GM12864 (cell line): ENCODE results near the gene TOLLIP.

ENCODE experiments used
- DNase-seq: peaks from one replicate; pipeline ENCODE4 v3.0.0-alpha.2; 2011; ENCODE audit warnings: low read depth
- H3K4me3 ChIP-seq: 2 replicates; pipeline ENCODE4 v1.5.1; 2011; ENCODE audit warnings: mild to moderate bottlenecking, low read depth, low read length, control low read depth
- TF ChIP-seq, protein P1 (sequence below): IDR thresholded peaks from 2 replicates; pipeline ENCODE4 v1.5.1; 2011; ENCODE audit warnings: low read depth, mild to moderate bottlenecking, moderate library complexity, low read length, control low read depth, inconsistent platforms; ENCODE audit errors: missing control alignments

TOLLIP gene

DNA sequence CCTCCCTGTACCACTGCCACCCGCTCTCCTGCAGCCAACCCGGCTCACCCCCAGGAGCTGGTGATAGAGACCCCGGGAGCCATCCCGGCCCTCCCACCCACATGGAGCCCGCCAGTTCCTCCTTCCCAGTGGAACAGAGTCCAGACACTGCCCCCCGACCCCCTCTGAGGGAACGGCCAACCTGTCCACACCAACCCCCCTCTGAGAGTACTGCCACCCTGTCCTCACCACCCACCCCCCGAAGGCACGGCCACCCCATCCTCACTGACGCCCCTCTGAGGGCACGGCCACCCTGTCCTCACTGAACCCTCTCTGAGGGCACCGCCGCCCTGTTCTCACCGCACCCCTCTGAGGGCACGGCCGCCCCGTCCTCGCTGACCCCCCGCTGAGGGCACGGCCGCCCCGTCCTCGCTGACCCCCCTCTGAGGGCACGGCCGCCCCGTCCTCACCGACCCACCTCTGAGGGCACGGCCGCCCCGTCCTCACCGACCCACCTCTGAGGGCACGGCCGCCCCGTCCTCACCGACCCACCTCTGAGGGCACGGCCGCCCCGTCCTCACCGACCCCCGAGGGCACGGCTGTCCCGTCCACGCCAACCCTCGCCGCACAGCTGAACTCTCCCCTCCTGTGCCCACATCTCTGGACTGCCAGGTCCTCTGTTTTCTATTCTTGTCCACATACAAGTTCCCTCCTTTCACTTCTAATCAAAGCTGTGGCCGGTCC lies 18.0 kb downstream of the TOLLIP start:
- DNase-seq: no peak
- TF ChIP-seq, protein P1, sequence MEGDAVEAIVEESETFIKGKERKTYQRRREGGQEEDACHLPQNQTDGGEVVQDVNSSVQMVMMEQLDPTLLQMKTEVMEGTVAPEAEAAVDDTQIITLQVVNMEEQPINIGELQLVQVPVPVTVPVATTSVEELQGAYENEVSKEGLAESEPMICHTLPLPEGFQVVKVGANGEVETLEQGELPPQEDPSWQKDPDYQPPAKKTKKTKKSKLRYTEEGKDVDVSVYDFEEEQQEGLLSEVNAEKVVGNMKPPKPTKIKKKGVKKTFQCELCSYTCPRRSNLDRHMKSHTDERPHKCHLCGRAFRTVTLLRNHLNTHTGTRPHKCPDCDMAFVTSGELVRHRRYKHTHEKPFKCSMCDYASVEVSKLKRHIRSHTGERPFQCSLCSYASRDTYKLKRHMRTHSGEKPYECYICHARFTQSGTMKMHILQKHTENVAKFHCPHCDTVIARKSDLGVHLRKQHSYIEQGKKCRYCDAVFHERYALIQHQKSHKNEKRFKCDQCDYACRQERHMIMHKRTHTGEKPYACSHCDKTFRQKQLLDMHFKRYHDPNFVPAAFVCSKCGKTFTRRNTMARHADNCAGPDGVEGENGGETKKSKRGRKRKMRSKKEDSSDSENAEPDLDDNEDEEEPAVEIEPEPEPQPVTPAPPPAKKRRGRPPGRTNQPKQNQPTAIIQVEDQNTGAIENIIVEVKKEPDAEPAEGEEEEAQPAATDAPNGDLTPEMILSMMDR: no peak
- H3K4me3 ChIP-seq: no peak overlapping the region

DNA sequence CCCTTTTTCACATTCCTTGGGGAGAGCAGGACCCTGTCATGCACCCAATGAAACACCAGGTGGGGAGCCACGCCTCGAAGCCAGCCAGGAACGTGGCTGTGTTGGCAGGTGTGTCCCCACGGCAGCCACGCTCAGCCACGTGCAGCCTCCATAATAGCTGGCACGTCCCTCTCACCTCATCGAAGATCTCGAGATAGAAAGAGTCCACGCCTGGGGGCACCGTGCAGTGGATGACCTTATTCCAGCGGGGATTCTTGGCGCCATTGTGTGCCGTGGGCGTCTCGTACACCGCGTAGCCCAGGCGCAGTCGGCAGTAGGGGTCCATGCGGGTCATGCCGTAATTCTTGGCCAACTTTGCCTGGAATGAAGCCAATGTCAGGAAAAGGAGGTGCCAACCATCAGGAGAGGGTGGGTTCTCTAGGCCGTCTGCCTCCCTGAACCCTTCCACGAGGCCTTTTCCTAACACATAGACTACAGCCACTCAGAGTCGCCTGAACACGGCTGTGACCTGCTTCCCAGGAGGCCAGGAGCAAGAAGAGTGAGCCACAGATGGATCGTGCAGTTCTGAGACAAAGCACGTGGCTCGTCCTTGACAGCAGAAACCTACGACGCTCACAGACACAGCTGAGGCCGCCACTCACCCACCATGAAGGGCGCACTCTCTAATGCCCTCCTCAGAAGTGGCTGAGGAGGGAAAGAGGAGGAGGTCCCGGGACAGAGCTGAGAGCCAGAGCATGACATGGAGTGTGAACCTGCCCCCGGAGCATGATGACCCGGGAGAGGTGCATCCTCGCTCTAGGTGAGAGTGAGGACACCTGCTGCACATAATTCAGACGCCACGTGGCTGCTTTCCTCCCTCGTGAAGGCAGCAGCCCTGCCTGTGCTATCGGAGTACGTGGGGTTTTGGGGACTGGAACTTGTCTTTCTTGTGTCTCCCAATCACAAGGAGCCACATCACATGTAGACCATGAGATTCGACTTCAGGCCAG lies 19.1 kb downstream of the TOLLIP start:
- H3K4me3 ChIP-seq: no peak overlapping the region
- no peak for DNase-seq
- TF ChIP-seq, protein P1: no peak

DNA sequence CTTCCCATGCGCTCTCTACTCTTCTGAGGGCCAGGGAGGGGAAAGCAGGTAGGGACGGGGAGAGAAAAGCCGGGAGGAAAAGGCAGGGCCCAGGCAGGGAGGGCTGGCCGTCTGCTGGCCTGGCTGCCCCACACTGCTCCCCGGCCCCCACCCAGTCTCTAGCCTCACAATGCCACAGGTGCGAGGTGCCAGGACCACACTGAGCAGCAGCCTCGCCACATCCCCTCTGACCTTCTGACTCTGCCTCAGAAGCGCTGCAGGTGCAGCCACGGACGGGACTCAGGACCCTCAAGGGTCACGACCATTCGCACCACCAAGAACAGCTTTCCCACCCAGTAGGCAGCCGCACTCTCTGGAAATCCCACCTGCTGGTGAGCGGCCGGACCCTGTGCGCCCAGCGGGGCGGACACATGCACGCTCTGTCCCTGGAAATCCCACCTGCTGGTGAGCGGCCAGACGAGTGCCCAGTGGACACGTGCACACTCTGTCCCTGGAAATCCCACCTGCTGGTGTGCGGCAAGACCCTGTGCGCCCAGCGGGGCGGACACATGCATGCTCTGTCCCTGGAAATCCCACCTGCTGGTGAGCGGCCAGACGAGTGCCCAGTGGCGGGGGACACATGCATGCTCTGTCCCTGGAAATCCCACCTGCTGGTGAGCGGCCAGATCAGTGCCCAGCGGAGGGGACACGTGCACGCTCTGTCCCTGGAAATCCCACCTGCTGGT lies 20.1 kb downstream of the TOLLIP start:
- no peak overlapping the region for H3K4me3 ChIP-seq
- TF ChIP-seq, protein P1: no peak
- no peak for DNase-seq

DNA sequence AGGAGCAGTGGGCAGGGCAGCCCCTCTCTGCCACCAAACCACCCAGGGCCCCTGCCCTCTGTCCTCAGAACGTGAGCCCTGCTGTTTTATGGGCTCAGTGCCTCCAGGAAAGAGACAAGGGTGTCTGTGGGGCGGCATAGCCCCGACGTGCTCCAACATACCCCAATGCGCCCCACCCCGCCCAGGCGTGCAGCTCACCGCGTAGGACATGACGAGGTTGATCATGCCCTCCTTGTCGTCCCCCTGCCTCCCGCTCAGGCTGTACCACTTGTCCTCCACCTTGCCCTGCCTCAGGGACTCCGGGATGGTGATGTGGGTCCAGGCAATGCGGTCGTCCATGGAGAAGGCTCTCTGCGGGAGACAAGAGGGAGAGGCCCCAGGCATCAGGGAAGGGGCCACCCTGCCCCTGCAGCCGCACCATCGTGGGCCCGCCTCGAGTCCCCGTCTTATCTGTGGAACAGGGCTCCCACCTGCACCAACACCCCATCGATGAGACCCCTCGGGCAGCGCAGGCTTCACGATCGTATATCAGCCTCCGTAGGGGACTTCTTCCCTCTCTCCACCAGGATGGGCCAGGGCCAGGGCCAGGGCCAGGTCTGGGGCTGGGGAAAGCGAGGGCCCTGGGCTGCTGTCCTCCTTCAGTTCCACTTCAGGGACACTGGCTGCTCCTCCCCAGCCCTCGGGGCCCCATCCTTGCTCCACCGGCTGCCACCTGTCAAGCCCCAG lies 20.8 kb downstream of the TOLLIP start:
- TF ChIP-seq, protein P1: no peak
- no peak overlapping the region for H3K4me3 ChIP-seq
- no peak for DNase-seq

DNA sequence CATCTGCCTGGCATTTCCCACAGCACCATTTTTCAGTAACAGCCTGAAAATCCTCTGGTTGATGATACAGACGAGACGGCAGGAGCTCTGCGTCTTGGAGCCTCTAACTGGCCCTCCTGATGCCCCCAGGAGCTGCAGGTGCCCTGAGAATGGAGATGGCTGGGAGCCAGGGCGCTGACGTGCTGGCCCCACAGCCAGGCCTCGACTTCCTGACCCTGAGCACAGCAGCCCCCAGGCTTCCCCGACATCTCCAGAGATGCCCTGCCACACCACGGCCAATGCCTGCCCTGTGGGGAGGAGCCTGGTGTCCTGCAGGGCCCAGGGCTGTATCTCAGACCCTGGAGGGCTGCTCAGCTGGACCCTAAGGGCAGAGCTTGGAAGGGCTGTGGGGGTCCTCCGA lies 21.5 kb downstream of the TOLLIP start:
- DNase-seq: no peak
- TF ChIP-seq, protein P1: no peak
- H3K4me3 ChIP-seq: no peak overlapping the region

DNA sequence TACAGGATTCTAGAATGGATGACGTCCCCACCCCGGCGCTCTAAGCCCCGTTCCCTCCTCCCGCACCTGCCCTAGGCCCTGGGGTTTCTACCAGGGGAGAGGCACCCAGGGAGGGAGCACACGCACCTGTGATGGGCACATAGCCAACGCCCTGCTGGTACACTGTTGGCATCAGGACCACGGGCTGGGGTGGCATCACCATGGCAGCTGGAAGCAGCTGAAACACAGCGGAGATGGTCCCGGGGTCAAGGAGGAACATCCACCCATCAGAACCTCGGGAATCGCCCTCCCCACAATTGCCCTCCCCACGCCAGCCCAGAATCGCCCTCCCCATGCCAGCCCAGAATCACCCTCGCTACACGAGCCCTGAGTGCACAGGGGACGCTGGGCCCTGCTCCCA lies 23.6 kb downstream of the TOLLIP start:
- H3K4me3 ChIP-seq: no peak overlapping the region
- no peak for DNase-seq
- TF ChIP-seq, protein P1: no peak
